Ascending aorta (tissue), 2 donors: Measurements from ENCODE around the gene WDR33. TPM values are rescaled to one million over a fixed set of nuclear protein-coding genes. Genes with fewer than 3 reads are reported as not detected.

Experiments used
- DNase-seq, 2 donors: peaks; one replicate each; pipeline ENCODE4 v3.0.0-alpha.2; 2019; ENCODE audit warnings: low spot score in 2 of 2
- H3K27ac ChIP-seq, 2 donors: fragments of 200-600 bp; sonication (generic); one replicate each; pipeline ENCODE4 v1.5.1; 2016 to 2017; ENCODE audit warnings: mild to moderate bottlenecking in 1 of 2
- H3K27me3 ChIP-seq: fragments of 200-600 bp; sonication (generic); one replicate; pipeline ENCODE4 v1.5.1; 2017
- H3K36me3 ChIP-seq, 2 donors: fragments of 200-600 bp; sonication (generic); one replicate each; pipeline ENCODE4 v1.5.1; 2016
- H3K4me1 ChIP-seq, 2 donors: fragments of 200-600 bp; sonication (generic); one replicate each; pipeline ENCODE4 v1.5.1; 2016 to 2017; ENCODE audit warnings: mild to moderate bottlenecking in 1 of 2
- H3K4me3 ChIP-seq, 2 donors: fragments of 200-600 bp; sonication (generic); one replicate each; pipeline ENCODE4 v1.5.1; 2016 to 2017; ENCODE audit warnings: mild to moderate bottlenecking in 1 of 2
- H3K9me3 ChIP-seq, 2 donors: fragments of 200-600 bp; sonication (generic); one replicate each; pipeline ENCODE4 v1.5.1; 2016
- intact Hi-C: fragments of 100-400 bp; cut with DNase I; formaldehyde crosslinking; loops from one replicate; pipeline ENCODE4 v1.15.1; 2023
- total RNA-seq: library from RNA; depleted of rRNA; stranded (reverse); fragments of >200 nt; gene quantifications from one replicate; pipeline ENCODE4 v1.1.0, GENCODE V29; 2016
- TF ChIP-seq, protein P1 (sequence below), 3 experiments: fragments of 200-600 bp in 2 of 3; fragments of 450-650 bp in 1 of 3; sonication (generic) in 2 of 3; IDR thresholded peaks; one replicate each; pipeline ENCODE4 v1.5.1; 2016 to 2019; ENCODE audit warnings: antibody characterized with exemption in 3 of 3, mild to moderate bottlenecking in 1 of 3, moderate library complexity in 1 of 3

The WDR33 gene
- total RNA-seq, 1 donor from 2014 or later: 13.9 TPM

DNA sequence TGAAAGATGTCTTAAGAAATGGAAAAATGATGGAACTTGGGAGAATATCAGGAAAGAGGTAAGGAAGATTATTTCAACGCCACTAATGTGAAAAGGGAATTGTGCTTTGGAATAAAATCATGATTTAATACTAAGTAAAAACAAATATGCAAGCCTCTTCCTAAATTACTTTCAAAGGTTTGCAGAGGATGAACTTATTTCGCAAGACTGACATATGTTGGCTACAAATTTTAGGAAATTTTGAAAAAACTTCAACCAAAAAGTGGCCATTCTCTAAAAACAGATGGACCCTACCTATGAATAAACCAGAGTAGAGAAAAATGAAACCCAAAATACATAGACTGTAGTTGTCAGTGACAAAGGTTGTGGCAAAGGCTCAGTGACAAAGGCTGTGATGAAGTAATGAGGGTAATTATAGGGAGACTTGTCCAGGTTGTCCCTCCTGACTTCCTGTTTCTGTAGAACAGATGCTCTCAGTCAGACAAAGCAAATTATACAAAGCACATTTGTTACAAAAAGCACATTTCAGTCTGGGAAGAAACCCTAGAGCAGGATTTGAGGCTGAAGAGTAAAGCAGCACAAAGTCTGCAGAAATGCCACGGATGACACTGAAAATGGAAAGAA, 70.2 kb downstream of the WDR33 start:
- TF ChIP-seq, protein P1, sequence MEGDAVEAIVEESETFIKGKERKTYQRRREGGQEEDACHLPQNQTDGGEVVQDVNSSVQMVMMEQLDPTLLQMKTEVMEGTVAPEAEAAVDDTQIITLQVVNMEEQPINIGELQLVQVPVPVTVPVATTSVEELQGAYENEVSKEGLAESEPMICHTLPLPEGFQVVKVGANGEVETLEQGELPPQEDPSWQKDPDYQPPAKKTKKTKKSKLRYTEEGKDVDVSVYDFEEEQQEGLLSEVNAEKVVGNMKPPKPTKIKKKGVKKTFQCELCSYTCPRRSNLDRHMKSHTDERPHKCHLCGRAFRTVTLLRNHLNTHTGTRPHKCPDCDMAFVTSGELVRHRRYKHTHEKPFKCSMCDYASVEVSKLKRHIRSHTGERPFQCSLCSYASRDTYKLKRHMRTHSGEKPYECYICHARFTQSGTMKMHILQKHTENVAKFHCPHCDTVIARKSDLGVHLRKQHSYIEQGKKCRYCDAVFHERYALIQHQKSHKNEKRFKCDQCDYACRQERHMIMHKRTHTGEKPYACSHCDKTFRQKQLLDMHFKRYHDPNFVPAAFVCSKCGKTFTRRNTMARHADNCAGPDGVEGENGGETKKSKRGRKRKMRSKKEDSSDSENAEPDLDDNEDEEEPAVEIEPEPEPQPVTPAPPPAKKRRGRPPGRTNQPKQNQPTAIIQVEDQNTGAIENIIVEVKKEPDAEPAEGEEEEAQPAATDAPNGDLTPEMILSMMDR (IDR thresholded peaks at IDR 0.05): no peak
- Histone ChIP-seq H3K9me3 (no peaks in the 10 kb centered on the region), H3K27me3 (no peaks in the 10 kb centered on the region), H3K27ac (no peak overlapping the region), H3K4me3 (no peak overlapping the region), H3K36me3 (peaks cover 0 to 7% of the 10 kb centered on the region in 2 donors), H3K4me1 (no peaks in the 10 kb centered on the region)
- DNase-seq: no peak
- intact Hi-C loops: no loop called here

DNA sequence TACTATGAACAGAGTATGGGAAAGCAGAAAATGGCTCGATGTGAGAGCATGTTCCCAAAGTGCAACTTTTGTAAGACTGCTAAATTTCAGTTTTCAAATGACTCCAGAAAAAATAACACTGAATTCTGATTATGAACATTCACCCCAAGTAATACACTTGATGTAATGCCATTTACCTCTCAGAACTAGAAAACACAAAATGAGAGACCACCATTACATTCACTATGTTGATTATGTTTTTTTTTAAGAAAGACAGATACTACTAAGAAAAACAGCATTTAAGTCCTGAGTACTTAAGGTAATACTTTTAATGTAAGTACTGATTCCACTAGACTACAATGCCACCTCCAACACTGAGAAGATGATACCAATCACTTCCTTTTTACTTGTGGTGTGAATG, 71.2 kb downstream of the WDR33 start:
- no peak for DNase-seq
- TF ChIP-seq, protein P1 (IDR thresholded peaks at IDR 0.05): no peak
- peaks cover 0 to 4% of the 10 kb centered on the region in 2 donors for H3K36me3 ChIP-seq
- no peaks in the 10 kb centered on the region for H3K9me3 ChIP-seq
- H3K27me3 ChIP-seq: no peaks in the 10 kb centered on the region
- intact Hi-C loops: no loop called here
- peaks cover 0 to 1% of the 10 kb centered on the region in 2 donors for H3K4me1 ChIP-seq
- no peak overlapping the region for H3K27ac ChIP-seq
- H3K4me3 ChIP-seq: no peak overlapping the region

DNA sequence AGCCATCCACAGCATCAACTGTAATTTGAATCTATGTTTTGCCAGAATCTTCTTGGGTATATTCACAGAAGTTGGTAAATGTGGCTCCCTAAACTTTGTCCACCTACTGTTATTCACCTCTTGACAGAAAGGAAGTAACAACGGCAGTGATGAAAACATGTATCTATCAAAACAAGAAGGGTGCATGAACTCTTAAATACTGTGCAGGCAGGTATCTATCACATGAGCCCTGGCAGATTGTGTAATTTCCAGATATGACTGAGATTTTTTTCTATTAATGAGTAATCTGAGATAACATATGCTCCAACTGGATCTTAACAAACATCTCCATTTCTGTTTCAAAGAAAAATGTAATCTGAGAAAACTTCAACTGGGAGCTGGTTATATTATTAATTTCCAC, 73.1 kb downstream of the WDR33 start:
- H3K9me3 ChIP-seq: no peaks in the 10 kb centered on the region
- no peaks in the 10 kb centered on the region for H3K27me3 ChIP-seq
- no peak overlapping the region for H3K4me3 ChIP-seq
- intact Hi-C loops: no loop called here
- DNase-seq: no peak
- no peaks in the 10 kb centered on the region for H3K36me3 ChIP-seq
- H3K4me1 ChIP-seq: peaks cover 2 to 8% of the 10 kb centered on the region in 2 donors
- no peak overlapping the region for H3K27ac ChIP-seq
- TF ChIP-seq, protein P1 (IDR thresholded peaks at IDR 0.05): no peak

DNA sequence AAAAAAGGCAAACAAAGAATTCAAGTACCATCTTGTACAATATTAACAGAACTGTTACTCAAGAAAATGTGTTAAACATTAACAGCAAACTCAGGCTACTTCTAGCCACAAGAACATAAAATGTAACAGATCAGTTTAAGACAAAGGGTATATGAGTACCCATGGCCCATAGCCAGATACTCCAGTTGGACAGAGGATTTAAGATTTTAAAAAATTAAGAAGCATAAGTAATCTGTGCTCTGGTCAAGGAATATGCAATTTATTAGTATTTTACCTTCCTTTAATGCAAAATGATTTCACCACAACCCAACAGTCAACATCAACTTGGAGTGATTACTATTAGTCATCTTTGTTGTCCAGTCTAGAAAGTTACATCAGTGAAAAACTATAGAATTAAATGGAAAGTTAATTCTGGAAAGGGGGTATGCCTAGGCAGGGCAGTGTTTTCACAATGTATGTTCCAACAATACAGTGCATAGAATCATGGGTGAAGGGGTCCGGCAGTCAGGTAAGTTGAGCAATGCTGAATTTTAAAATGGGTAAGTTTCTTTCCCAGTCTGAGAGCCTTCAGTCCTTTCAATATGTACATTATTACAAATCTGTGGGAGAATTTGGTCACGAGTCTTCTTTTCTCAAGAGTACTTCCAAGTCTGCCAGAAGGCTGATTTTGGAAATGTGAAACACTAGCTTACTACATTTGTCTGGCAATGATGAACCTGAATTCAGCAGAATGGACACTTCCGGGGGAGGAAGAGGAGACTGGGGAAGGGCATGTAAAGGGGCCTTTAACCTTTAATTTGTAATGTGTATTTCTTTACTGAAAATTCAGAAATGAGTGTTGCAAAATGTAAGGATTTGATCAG, 75.2 kb downstream of the WDR33 start:
- Histone ChIP-seq H3K4me1 (peaks cover 2 to 8% of the 10 kb centered on the region in 2 donors), H3K9me3 (no peaks in the 10 kb centered on the region), H3K36me3 (no peaks in the 10 kb centered on the region), H3K4me3 (no peak overlapping the region), H3K27me3 (no peaks in the 10 kb centered on the region), H3K27ac (no peak overlapping the region)
- TF ChIP-seq, protein P1 (IDR thresholded peaks at IDR 0.05): no peak
- no peak for DNase-seq
- intact Hi-C loops: no loop called here

DNA sequence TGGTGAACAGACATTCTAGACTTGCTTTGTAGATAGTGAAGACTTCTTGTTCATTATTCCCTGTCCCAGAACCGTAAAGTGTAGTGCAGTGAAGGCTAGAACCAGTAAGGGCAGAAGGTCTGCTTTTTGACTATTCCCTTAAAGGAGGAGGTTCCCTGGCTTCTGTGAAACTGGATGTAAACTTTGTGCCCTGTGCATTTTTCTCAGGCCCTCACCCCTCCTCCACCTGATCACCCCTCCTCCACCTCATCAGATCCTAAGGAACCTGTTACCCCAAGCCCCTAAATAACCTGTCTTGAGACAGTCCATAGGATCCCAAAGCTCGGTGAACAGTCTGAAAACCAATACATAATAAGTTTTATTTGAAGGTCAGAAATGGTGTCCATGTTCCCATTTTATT, 75.9 kb downstream of the WDR33 start:
- Histone ChIP-seq H3K4me3 (no peak overlapping the region), H3K4me1 (peaks cover 2 to 8% of the 10 kb centered on the region in 2 donors), H3K36me3 (no peaks in the 10 kb centered on the region), H3K27ac (no peak overlapping the region), H3K9me3 (no peaks in the 10 kb centered on the region), H3K27me3 (no peaks in the 10 kb centered on the region)
- intact Hi-C loops: no loop called here
- DNase-seq: no peak
- TF ChIP-seq, protein P1 (IDR thresholded peaks at IDR 0.05): no peak
